Kidney epithelial cell (primary cell): ENCODE measurements around the gene TPM4. TPM values are rescaled to one million over a fixed set of nuclear protein-coding genes. Genes with fewer than 3 reads are reported as not detected.

ENCODE experiments used
- DNase-seq: peaks from one replicate; pipeline ENCODE4 v3.0.0-alpha.2; 2010; ENCODE audit warnings: low read depth
- H3K27me3 ChIP-seq: 2 replicates; pipeline ENCODE4 v1.6.0; 2011; ENCODE audit warnings: low read length; ENCODE audit not compliant: control insufficient read depth, insufficient read depth
- H3K36me3 ChIP-seq: 2 replicates; pipeline ENCODE4 v1.5.1; 2011; ENCODE audit warnings: low read length; ENCODE audit not compliant: control insufficient read depth, insufficient read depth
- H3K4me3 ChIP-seq: 2 replicates; pipeline ENCODE4 v1.5.1; 2011; ENCODE audit warnings: low read depth, mild to moderate bottlenecking, control low read depth, low read length
- total RNA-seq: library from RNA; depleted of rRNA; stranded (reverse); fragments of >200 nt; gene quantifications from 2 replicates; pipeline ENCODE4 v1.2.3, GENCODE V29; 2015
- TF ChIP-seq, protein P1 (sequence below): IDR thresholded peaks from 2 replicates; pipeline ENCODE4 v1.5.1; 2011; ENCODE audit warnings: mild to moderate bottlenecking, moderate library complexity, low read length, control low read depth, inconsistent platforms; ENCODE audit not compliant: insufficient read depth, poor library complexity, severe bottlenecking

Gene TPM4
- total RNA-seq, 1 donor from 2014 or later = 873 TPM

DNA sequence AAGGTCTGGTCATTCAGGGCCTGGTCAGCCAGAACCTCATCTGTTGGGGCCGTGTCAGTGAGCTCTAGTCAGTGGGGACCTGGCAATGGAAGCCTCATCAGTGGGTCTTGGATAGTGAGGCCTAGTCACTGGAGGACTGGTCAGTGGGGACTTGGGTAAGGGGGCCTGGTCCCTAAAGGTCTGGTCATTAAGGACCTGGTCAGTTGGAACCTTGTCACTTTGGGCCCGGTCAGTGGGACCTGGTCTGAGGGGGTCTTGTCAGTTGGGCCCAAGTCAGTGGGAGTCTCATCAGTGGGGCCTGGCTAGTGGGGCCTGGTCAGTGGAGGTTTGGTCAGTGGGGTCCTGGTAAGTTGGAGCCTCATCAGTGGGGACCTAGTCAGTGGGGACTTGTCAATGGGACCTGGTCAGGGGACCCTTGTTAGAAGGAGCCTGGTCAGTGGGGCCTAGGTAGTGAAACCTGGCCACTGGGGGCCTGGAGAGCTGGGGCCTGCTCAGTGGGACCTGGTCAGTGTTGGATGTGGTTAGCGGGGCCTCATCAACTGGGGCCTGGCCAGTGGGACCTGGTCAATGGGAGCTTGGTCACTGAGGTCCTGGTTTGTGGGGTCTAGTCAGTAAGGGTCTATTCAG, 43.7 kb upstream of the TPM4 start:
- no peaks in the 10 kb centered on the region for H3K36me3 ChIP-seq
- H3K4me3 ChIP-seq = no peak overlapping the region
- no peaks in the 10 kb centered on the region for H3K27me3 ChIP-seq
- TF ChIP-seq, protein P1, sequence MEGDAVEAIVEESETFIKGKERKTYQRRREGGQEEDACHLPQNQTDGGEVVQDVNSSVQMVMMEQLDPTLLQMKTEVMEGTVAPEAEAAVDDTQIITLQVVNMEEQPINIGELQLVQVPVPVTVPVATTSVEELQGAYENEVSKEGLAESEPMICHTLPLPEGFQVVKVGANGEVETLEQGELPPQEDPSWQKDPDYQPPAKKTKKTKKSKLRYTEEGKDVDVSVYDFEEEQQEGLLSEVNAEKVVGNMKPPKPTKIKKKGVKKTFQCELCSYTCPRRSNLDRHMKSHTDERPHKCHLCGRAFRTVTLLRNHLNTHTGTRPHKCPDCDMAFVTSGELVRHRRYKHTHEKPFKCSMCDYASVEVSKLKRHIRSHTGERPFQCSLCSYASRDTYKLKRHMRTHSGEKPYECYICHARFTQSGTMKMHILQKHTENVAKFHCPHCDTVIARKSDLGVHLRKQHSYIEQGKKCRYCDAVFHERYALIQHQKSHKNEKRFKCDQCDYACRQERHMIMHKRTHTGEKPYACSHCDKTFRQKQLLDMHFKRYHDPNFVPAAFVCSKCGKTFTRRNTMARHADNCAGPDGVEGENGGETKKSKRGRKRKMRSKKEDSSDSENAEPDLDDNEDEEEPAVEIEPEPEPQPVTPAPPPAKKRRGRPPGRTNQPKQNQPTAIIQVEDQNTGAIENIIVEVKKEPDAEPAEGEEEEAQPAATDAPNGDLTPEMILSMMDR = no peak
- DNase-seq = no peak

DNA sequence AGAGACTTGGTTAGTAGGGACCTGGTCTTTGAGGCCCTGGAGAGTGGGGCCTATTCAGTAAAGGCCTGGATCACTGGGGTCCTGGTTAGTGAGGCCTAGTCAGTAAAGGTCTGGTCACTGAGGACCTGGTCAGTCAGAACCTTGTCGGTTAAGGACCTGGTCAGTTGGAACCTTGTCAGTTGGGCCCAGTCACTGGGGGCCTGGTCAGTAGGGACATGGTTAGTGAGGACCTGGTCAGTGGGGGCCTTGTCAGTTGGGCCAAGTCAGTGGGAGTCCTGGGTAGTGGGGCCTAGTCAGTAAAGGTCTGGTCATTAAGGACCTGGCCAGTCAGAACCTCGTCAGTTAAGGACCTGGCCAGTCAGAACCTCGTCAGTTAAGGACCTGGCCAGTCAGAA, 43.2 kb upstream of the TPM4 start:
- TF ChIP-seq, protein P1 = no peak
- DNase-seq = no peak
- Histone ChIP-seq H3K4me3 (no peak overlapping the region), H3K36me3 (no peaks in the 10 kb centered on the region), H3K27me3 (no peaks in the 10 kb centered on the region)

DNA sequence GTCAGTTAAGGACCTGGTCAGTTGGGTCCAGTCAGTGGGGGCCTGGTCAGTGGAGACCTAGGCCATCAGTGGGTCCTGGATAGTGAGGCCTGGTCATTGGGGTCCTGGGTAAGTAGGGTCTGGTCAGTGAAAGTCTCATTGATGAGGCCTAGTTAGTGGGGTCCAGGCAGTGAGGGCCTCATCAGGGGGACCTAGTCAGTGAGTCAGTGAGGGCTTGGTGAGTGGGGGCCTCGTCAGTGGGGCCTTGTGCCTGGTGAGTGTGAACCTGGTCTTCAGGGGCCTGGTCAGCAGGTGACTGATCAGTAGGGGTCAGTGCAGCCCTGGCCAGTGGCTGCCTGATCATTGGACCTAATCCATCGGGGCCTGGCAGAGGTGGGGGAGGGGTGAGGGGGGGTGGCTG, 42.6 kb upstream of the TPM4 start:
- DNase-seq = no peak
- no peak overlapping the region for H3K4me3 ChIP-seq
- H3K36me3 ChIP-seq = no peaks in the 10 kb centered on the region
- TF ChIP-seq, protein P1 = no peak
- no peaks in the 10 kb centered on the region for H3K27me3 ChIP-seq

DNA sequence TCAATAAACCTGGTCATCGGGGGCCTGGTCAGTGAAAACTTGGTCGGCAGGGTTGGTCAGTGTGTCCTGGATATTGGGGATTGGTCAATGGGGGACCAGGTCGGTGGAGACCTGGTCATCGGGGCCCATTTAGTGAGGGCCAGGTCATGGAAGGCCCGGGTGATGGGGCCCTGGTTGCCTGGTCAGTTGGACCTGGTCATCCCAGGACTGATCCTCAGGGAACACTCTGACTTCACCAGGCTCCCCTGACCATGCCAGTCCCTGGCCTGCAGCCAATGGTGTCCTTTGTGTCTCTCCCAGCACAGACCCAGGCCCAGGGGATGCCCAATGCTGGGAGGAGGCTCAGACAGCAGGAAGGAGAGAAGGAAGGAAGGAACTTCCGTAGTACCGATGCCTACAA, 42.1 kb upstream of the TPM4 start:
- Histone ChIP-seq H3K27me3 (no peaks in the 10 kb centered on the region), H3K4me3 (no peak overlapping the region), H3K36me3 (no peaks in the 10 kb centered on the region)
- no peak for DNase-seq
- TF ChIP-seq, protein P1 = no peak

GRCh38 chr19:16034958-16035560, 41.2 kb upstream of the TPM4 start:
- Histone ChIP-seq H3K36me3 (no peaks in the 10 kb centered on the region), H3K4me3 (no peak overlapping the region), H3K27me3 (no peaks in the 10 kb centered on the region)
- TF ChIP-seq, protein P1 = no peak
- no peak for DNase-seq

GRCh38 chr19:16035601-16036297, 40.5 kb upstream of the TPM4 start:
- no peak for DNase-seq
- TF ChIP-seq, protein P1 = no peak
- Histone ChIP-seq H3K27me3 (no peaks in the 10 kb centered on the region), H3K4me3 (no peak overlapping the region), H3K36me3 (no peaks in the 10 kb centered on the region)
